DOHH2 (cell line): ENCODE measurements around the gene CERS2.

Source experiments
- H3F3A ChIP-seq: fragments of 200-600 bp; sonication (generic), shearing (Covaris generic); 2 replicates; pipeline ENCODE4 v1.6.0; 2016; ENCODE audit warnings: antibody characterized with exemption, mild to moderate bottlenecking; ENCODE audit not compliant: control insufficient read depth, insufficient read depth
- H3K27ac ChIP-seq: fragments of 200-600 bp; sonication (generic); 2 replicates; pipeline ENCODE4 v1.5.1; 2014; ENCODE audit warnings: low read depth, mild to moderate bottlenecking, low read length, moderate library complexity
- H3K27me3 ChIP-seq: fragments of 200-600 bp; sonication (generic); 2 replicates; pipeline ENCODE4 v1.6.1; 2014; ENCODE audit warnings: mild to moderate bottlenecking, low read length, mixed read lengths; ENCODE audit not compliant: control insufficient read depth
- H3K36me3 ChIP-seq: fragments of 200-600 bp; sonication (generic); 2 replicates; pipeline ENCODE4 v1.6.1; 2014; ENCODE audit warnings: mild to moderate bottlenecking, low read length, moderate library complexity, mixed read lengths; ENCODE audit not compliant: control insufficient read depth
- H3K4me1 ChIP-seq: fragments of 200-600 bp; sonication (generic); 2 replicates; pipeline ENCODE4 v1.6.1; 2014; ENCODE audit warnings: mild to moderate bottlenecking, low read length, mixed read lengths; ENCODE audit not compliant: control insufficient read depth
- H3K4me2 ChIP-seq: fragments of 200-600 bp; sonication (generic); 2 replicates; pipeline ENCODE4 v1.6.0; 2014; ENCODE audit warnings: mild to moderate bottlenecking, low read length, moderate library complexity
- H3K4me3 ChIP-seq: fragments of 200-600 bp; sonication (generic); 2 replicates; pipeline ENCODE4 v1.5.1; 2014; ENCODE audit warnings: mild to moderate bottlenecking, low read length, mixed read lengths
- H3K79me2 ChIP-seq: fragments of 200-600 bp; sonication (generic); 2 replicates; pipeline ENCODE4 v1.6.1; 2014; ENCODE audit warnings: mild to moderate bottlenecking, low read length, mixed read lengths; ENCODE audit not compliant: control insufficient read depth
- H3K9me2 ChIP-seq: fragments of 200-600 bp; sonication (generic); replicated peaks from 2 replicates; pipeline ENCODE4 v1.6.1; 2014; ENCODE audit warnings: mild to moderate bottlenecking, low read length, mixed read lengths; ENCODE audit not compliant: control insufficient read depth
- H3K9me3 ChIP-seq: fragments of 200-600 bp; sonication (generic); 2 replicates; pipeline ENCODE4 v1.6.1; 2014; ENCODE audit warnings: antibody characterized with exemption, low read length, mixed read lengths; ENCODE audit not compliant: control insufficient read depth, insufficient read depth
- H4K20me1 ChIP-seq: fragments of 200-600 bp; sonication (generic); 2 replicates; pipeline ENCODE4 v1.6.0; 2014; ENCODE audit warnings: low read depth, mild to moderate bottlenecking, antibody characterized with exemption, low read length, moderate library complexity; ENCODE audit not compliant: control insufficient read depth, insufficient read depth
- CTCF ChIP-seq: fragments of 200-600 bp; sonication (generic); IDR thresholded peaks from one replicate; pipeline ENCODE4 v1.5.1; 2014; ENCODE audit warnings: antibody characterized with exemption, mild to moderate bottlenecking, low read depth, low read length; ENCODE audit not compliant: poor library complexity, severe bottlenecking
- EZH2phosphoT487 ChIP-seq: fragments of 200-600 bp; sonication (generic); IDR thresholded peaks from 2 replicates; pipeline ENCODE4 v1.6.1; 2017; ENCODE audit warnings: borderline replicate concordance, mild to moderate bottlenecking, antibody characterized with exemption, low read length, moderate library complexity, mixed read lengths

Gene CERS2

GRCh38 chr1:150917387-150917786, 57.2 kb downstream of the CERS2 start:
- H3K9me2 ChIP-seq = no peaks in the 10 kb centered on the region
- H3K4me3 ChIP-seq = no peak overlapping the region
- no peaks in the 10 kb centered on the region for H4K20me1 ChIP-seq
- H3K79me2 ChIP-seq = no peaks in the 10 kb centered on the region
- no peaks in the 10 kb centered on the region for H3K27me3 ChIP-seq
- H3K4me2 ChIP-seq = no peak overlapping the region
- no peaks in the 10 kb centered on the region for H3K9me3 ChIP-seq
- no peaks in the 10 kb centered on the region for H3F3A ChIP-seq
- TF ChIP-seq CTCF (no peak), EZH2phosphoT487 (no peak)
- no peak overlapping the region for H3K27ac ChIP-seq
- no peaks in the 10 kb centered on the region for H3K36me3 ChIP-seq
- peaks cover 4% of the 10 kb centered on the region for H3K4me1 ChIP-seq
